ENCODE measurements around the gene UBE2O. TPM values are rescaled to one million over a fixed set of nuclear protein-coding genes. Genes with fewer than 3 reads are reported as not detected.

UBE2O gene
- total RNA-seq, 1 experiment from 2014 or later: 19.5 TPM

DNA sequence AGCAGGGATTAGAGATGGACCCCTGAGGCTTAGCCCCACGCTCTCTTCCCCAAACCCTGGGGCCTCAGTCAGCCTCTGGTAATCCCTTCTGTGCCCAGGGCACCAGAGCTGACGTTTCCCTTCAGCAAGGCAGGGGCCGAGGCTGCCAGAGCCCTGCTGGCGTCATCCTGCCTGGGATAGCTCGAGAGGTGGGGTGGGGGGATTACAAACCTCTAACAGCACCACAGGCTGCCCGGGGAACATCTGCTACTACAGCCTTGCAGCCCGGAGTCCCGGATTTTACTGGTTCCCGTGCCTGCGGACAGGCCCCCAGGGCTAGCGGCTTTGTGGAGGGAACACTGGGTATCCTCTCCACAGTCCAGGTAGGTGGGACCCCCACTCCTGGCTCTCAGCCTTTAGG is 14.4 kb upstream of the UBE2O start, which contains the start of gene AANAT:
Gene AANAT, plus strand, starts transcription at position 238 of the 400 bp plus-strand sequence. CDS start 1,144 bp downstream, outside the sequence.
- no peaks in the 10 kb centered on the region for H3K27me3 Mint-ChIP-seq (ENCODE audit: insufficient read depth, unreplicated experiment)
- intact Hi-C loops (cut with micrococcal nuclease): no loop called here
- BruUV-seq (replicated peaks): no TSS peak
- H3K36me3 Mint-ChIP-seq (ENCODE audit: insufficient read depth, unreplicated experiment): no peaks in the 10 kb centered on the region
- POLR2A ChIA-PET: interaction anchor here (1.3 to 3.0 kb wide), 4 partner anchors 20 to 40 kb away, joined by 5 to 18 read pairs (median 10); no protein-coding TSS in a partner anchor
- H3K27ac Mint-ChIP-seq (ENCODE audit: low read depth, unreplicated experiment): no peak within 1 kb of the TSS
- H3K9me3 Mint-ChIP-seq (ENCODE audit: unreplicated experiment): no peaks in the 10 kb centered on the region
- DNase-seq (ENCODE audit: unreplicated experiment): no peak
- TF ChIP-seq CTCF (IDR thresholded peaks at IDR 0.05; ENCODE audit: unreplicated experiment): no peak
- no peaks in the 10 kb centered on the region for H3K4me1 Mint-ChIP-seq (ENCODE audit: insufficient read depth, unreplicated experiment)
- no peak within 1 kb of the TSS for H3K4me3 Mint-ChIP-seq (ENCODE audit: unreplicated experiment)
- CTCF ChIA-PET: interaction anchor here (0.5 to 7.9 kb wide), 15 partner anchors 10 to 224 kb away, joined by 3 to 134 read pairs (median 3); partner anchors contain the start of gene RHBDF2

DNA sequence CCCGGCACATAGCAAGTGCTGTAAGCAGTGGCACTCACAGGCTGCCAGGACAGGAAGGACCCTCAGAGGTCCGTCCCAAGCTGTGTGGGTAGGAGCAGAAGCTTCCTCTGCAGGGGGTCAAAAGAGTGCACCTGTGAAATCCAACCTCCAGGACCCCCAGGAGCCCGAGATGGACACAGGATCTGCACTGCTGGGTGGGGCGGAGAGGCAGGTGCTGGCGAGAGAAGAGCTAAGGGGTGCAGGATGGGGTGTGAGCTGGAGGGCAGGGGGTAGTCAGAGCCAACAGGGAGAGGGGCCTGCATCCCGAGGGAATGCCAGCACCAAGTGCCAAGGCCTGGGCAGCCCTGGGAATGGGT is 13.8 kb upstream of the UBE2O start:
- intact Hi-C loops (cut with micrococcal nuclease): loop anchor here (1.0 kb wide), 1 partner anchor 40 kb away; no protein-coding TSS in a partner anchor
- no peaks in the 10 kb centered on the region for H3K4me1 Mint-ChIP-seq (ENCODE audit: insufficient read depth, unreplicated experiment)
- no peak for TF ChIP-seq CTCF (IDR thresholded peaks at IDR 0.05; ENCODE audit: unreplicated experiment)
- H3K4me3 Mint-ChIP-seq (ENCODE audit: unreplicated experiment): no peak overlapping the region
- no TSS peak for BruUV-seq (replicated peaks)
- no peaks in the 10 kb centered on the region for H3K9me3 Mint-ChIP-seq (ENCODE audit: unreplicated experiment)
- no peaks in the 10 kb centered on the region for H3K36me3 Mint-ChIP-seq (ENCODE audit: insufficient read depth, unreplicated experiment)
- POLR2A ChIA-PET: interaction anchor here (0.6 to 3.0 kb wide), 6 partner anchors 20 to 204 kb away, joined by 3 to 18 read pairs (median 6); partner anchors contain the start of gene RHBDF2
- H3K27me3 Mint-ChIP-seq (ENCODE audit: insufficient read depth, unreplicated experiment): no peaks in the 10 kb centered on the region
- H3K27ac Mint-ChIP-seq (ENCODE audit: low read depth, unreplicated experiment): no peak overlapping the region
- no peak for DNase-seq (ENCODE audit: unreplicated experiment)
- CTCF ChIA-PET: interaction anchor here (0.6 to 7.9 kb wide), 13 partner anchors 8 to 551 kb away, joined by 3 to 134 read pairs (median 4); partner anchors contain the start of gene RHBDF2

- Mint-ChIP-seq H3K4me3 (ENCODE audit: unreplicated experiment) (no peak overlapping the region), H3K4me1 (ENCODE audit: insufficient read depth, unreplicated experiment) (no peaks in the 10 kb centered on the region), H3K27ac (ENCODE audit: low read depth, unreplicated experiment) (no peak overlapping the region), H3K9me3 (ENCODE audit: unreplicated experiment) (no peaks in the 10 kb centered on the region), H3K27me3 (ENCODE audit: insufficient read depth, unreplicated experiment) (no peaks in the 10 kb centered on the region), H3K36me3 (ENCODE audit: insufficient read depth, unreplicated experiment) (no peaks in the 10 kb centered on the region)
- no TSS peak for BruUV-seq (replicated peaks)
- ChIA-PET CTCF (interaction anchor here (0.6 to 7.9 kb wide), 5 partner anchors 15 to 54 kb away, joined by 3 to 134 read pairs (median 6); partner anchors contain the start of gene RHBDF2), POLR2A (interaction anchor here (1.3 kb wide), 1 partner anchor 37 kb away, joined by 5 read pairs; no protein-coding TSS in a partner anchor)
- no peak for DNase-seq (ENCODE audit: unreplicated experiment)
- intact Hi-C loops (cut with micrococcal nuclease): no loop called here
- no peak for TF ChIP-seq CTCF (IDR thresholded peaks at IDR 0.05; ENCODE audit: unreplicated experiment)
These were observed 9.8 kb upstream of the UBE2O start for GRCh38 chr17:76462556-76463290.

- intact Hi-C loops (cut with micrococcal nuclease): no loop called here
- Mint-ChIP-seq H3K4me1 (ENCODE audit: insufficient read depth, unreplicated experiment) (no peaks in the 10 kb centered on the region), H3K27ac (ENCODE audit: low read depth, unreplicated experiment) (no peak overlapping the region), H3K36me3 (ENCODE audit: insufficient read depth, unreplicated experiment) (no peaks in the 10 kb centered on the region), H3K4me3 (ENCODE audit: unreplicated experiment) (no peak overlapping the region), H3K27me3 (ENCODE audit: insufficient read depth, unreplicated experiment) (no peaks in the 10 kb centered on the region), H3K9me3 (ENCODE audit: unreplicated experiment) (no peaks in the 10 kb centered on the region)
- ChIA-PET CTCF (interaction anchor here (0.7 to 1.5 kb wide), 4 partner anchors 13 to 496 kb away, joined by 3 to 6 read pairs (median 3); no protein-coding TSS in a partner anchor), POLR2A (interaction anchor here (1.3 kb wide), 1 partner anchor 38 kb away, joined by 5 read pairs; no protein-coding TSS in a partner anchor)
- BruUV-seq (replicated peaks): no TSS peak
- no peak for DNase-seq (ENCODE audit: unreplicated experiment)
- no peak for TF ChIP-seq CTCF (IDR thresholded peaks at IDR 0.05; ENCODE audit: unreplicated experiment)
These were observed 9.0 kb upstream of the UBE2O start for GRCh38 chr17:76461765-76462555.

Measured in MCF 10A (cell line).